Kidney (tissue), 14 donors: ENCODE measurements around the gene PRMT3. TPM values are rescaled to one million over a fixed set of nuclear protein-coding genes. Genes with fewer than 3 reads are reported as not detected.

Experiments
- DNase-seq, 5 donors: peaks; one replicate each; pipeline ENCODE4 v3.0.0-alpha.2; 2013 to 2020
- FAIRE-seq: peaks from 2 replicates; lab custom pipeline; 2012; peaks lifted over from hg19 to GRCh38; lab: Jason Lieb, UNC
- H3K27ac ChIP-seq, 2 donors: one replicate each; pipeline ENCODE4 v1.7.0; 2013; ENCODE audit warnings: low read depth in 2 of 2, low read length in 2 of 2, inconsistent platforms in 1 of 2
- H3K27me3 ChIP-seq: one replicate; pipeline ENCODE4 v1.7.1; 2013; ENCODE audit warnings: low read length, inconsistent platforms; ENCODE audit not compliant: control insufficient read depth, insufficient read depth
- H3K36me3 ChIP-seq, 3 donors: one replicate each; pipeline versions ENCODE4 v1.7.0 to v1.7.1; 2013; ENCODE audit warnings: low read length in 3 of 3, control low read depth in 1 of 3, inconsistent platforms in 1 of 3; ENCODE audit not compliant: insufficient read depth in 3 of 3, control insufficient read depth in 2 of 3
- H3K4me1 ChIP-seq, 3 donors: one replicate each; pipeline versions ENCODE4 v1.7.0 to v1.7.1; 2013; ENCODE audit warnings: low read length in 3 of 3, inconsistent platforms in 1 of 3, low read depth in 1 of 3; ENCODE audit not compliant: control insufficient read depth in 2 of 3, insufficient read depth in 2 of 3
- H3K4me3 ChIP-seq, 3 donors: one replicate each; pipeline versions ENCODE4 v1.7.0 to v1.8.1; 2013; ENCODE audit warnings: low read length in 3 of 3, control low read depth in 1 of 3, inconsistent platforms in 1 of 3
- H3K9ac ChIP-seq, 3 donors: one replicate each; pipeline versions ENCODE4 v1.7.0 to v1.7.1; 2013; ENCODE audit warnings: low read length in 3 of 3, control low read depth in 1 of 3, inconsistent platforms in 1 of 3
- H3K9me3 ChIP-seq, 3 donors: one replicate each; pipeline versions ENCODE4 v1.7.0 to v1.7.1; 2013; ENCODE audit warnings: low read length in 3 of 3, control low read depth in 1 of 3, inconsistent platforms in 1 of 3; ENCODE audit not compliant: control insufficient read depth in 2 of 3, insufficient read depth in 1 of 3
- CTCF ChIP-seq: IDR thresholded peaks from 3 replicates; pipeline ENCODE4 v1.5.1; 2012; ENCODE audit warnings: mild to moderate bottlenecking, moderate library complexity, borderline replicate concordance; ENCODE audit not compliant: insufficient read depth; ENCODE audit errors: extremely low read depth
- intact Hi-C: fragments of 100-400 bp; cut with DNase I; formaldehyde crosslinking; loops from one replicate; pipeline ENCODE4 v1.11.1; 2022
- polyA plus RNA-seq: library from polyadenylated mRNA; stranded (reverse); fragments of 350-450 nt; fragmentation: Illumina TruSeq; extraction: RNeasy Lipid Tissue Mini Kit (QIAGEN cat#74804); gene quantifications from one replicate; pipeline ENCODE4 v1.2.3, GENCODE V29; 2014; ENCODE audit warnings: low read depth, low replicate concordance; ENCODE audit not compliant: insufficient read depth
- total RNA-seq: library from RNA; stranded (reverse); fragmentation: NEBNext Ultra II Directional; extraction: Animal tissue kit (Norgen Biotek cat#: 25700); gene quantifications from one replicate; pipeline ENCODE4 v1.2.1, GENCODE V29; 2021
- donor health status: control.
- donor health status: control.
- donor health status: control.
- donor health status: control.
- donor health status: control.
- donor health status: DM: yes; HTN: yes; CAD: no.
- donor health status: Normal renal cell carcinoma (clear cell type).

PRMT3 gene
- total and polyA plus RNA-seq, 2 donors from 2014 or later, result 6.8 to 16.0 TPM

- H3K27me3 ChIP-seq, result no peaks in the 10 kb centered on the region
- H3K9ac ChIP-seq, result no peak overlapping the region
- no peak overlapping the region for H3K27ac ChIP-seq
- H3K4me3 ChIP-seq, result no peak overlapping the region
- FAIRE-seq (no peak), DNase-seq (no peak)
- H3K4me1 ChIP-seq, result no peaks in the 10 kb centered on the region
- no peaks in the 10 kb centered on the region for H3K9me3 ChIP-seq
- intact Hi-C loops, result loop anchor here (10.0 kb wide), 1 partner anchor 222 kb away; no protein-coding TSS in a partner anchor
- no peak for TF ChIP-seq CTCF
- H3K36me3 ChIP-seq, result no peaks in the 10 kb centered on the region
Observed at GRCh38 chr11:20357150-20357549, 30.4 kb upstream of the PRMT3 start.

GRCh38 chr11:20360650-20361049, 26.9 kb upstream of the PRMT3 start:
- no peaks in the 10 kb centered on the region for H3K27me3 ChIP-seq
- no peak overlapping the region for H3K9ac ChIP-seq
- intact Hi-C loops, result no loop called here
- peak overlapping the region in 1 of 3 donors; percentile 13 for H3K4me3 ChIP-seq
- no peak overlapping the region for H3K27ac ChIP-seq
- H3K4me1 ChIP-seq, result peaks cover 0 to 9% (median 4%) of the 10 kb centered on the region in 3 donors
- no peak for TF ChIP-seq CTCF
- DNase-seq, result no peak
- FAIRE-seq, result no peak
- no peaks in the 10 kb centered on the region for H3K36me3 ChIP-seq
- H3K9me3 ChIP-seq, result no peaks in the 10 kb centered on the region

- H3K9me3 ChIP-seq, result no peaks in the 10 kb centered on the region
- DNase-seq (no peak), FAIRE-seq (no peak)
Observed at GRCh38 chr11:20362481-20362880, 25.0 kb upstream of the PRMT3 start.

More at GRCh38 chr11:20362481-20362880, 25.0 kb upstream of the PRMT3 start:
- H3K27ac ChIP-seq, result no peak overlapping the region
- no peak for TF ChIP-seq CTCF
- peaks cover 0 to 13% (median 4%) of the 10 kb centered on the region in 3 donors for H3K4me1 ChIP-seq
- no peak overlapping the region for H3K4me3 ChIP-seq
- no peak overlapping the region for H3K9ac ChIP-seq
- no peaks in the 10 kb centered on the region for H3K27me3 ChIP-seq
- no peaks in the 10 kb centered on the region for H3K36me3 ChIP-seq
- intact Hi-C loops, result no loop called here
